H9 (cell line): ENCODE results near the gene KCNJ10. TPM values are rescaled to one million over a fixed set of nuclear protein-coding genes. Genes with fewer than 3 reads are reported as not detected.

Experiments
- DNase-seq: peaks from one replicate; pipeline ENCODE4 v3.0.0-alpha.2; 2017
- H2AFZ ChIP-seq: one replicate; pipeline ENCODE4 v1.6.1; 2013; ENCODE audit warnings: mild to moderate bottlenecking, low read length, control low read depth, moderate library complexity
- H2AK5ac ChIP-seq: 2 replicates; pipeline ENCODE4 v1.6.1; 2013; ENCODE audit warnings: low read length, control low read depth, mixed read lengths; ENCODE audit not compliant: insufficient read length
- H2BK120ac ChIP-seq: one replicate; pipeline ENCODE4 v1.6.1; 2013; ENCODE audit warnings: low read depth, mild to moderate bottlenecking, low read length, control low read depth, inconsistent platforms; ENCODE audit not compliant: poor library complexity, severe bottlenecking
- H2BK12ac ChIP-seq: 2 replicates; pipeline ENCODE4 v1.6.1; 2013; ENCODE audit warnings: low read length, control low read depth, mixed read lengths, low read depth; ENCODE audit not compliant: insufficient read length
- H2BK15ac ChIP-seq: 2 replicates; pipeline ENCODE4 v1.6.1; 2013; ENCODE audit warnings: low read depth, low read length, control low read depth
- H2BK20ac ChIP-seq: one replicate; pipeline ENCODE4 v1.6.1; 2013; ENCODE audit warnings: low read depth, mild to moderate bottlenecking, low read length, control low read depth, inconsistent platforms; ENCODE audit not compliant: poor library complexity, severe bottlenecking
- H2BK5ac ChIP-seq: 2 replicates; pipeline ENCODE4 v1.6.1; 2013; ENCODE audit warnings: low read length, control low read depth, mixed read lengths; ENCODE audit not compliant: insufficient read length
- H3K14ac ChIP-seq: 2 replicates; pipeline ENCODE4 v1.6.1; 2013; ENCODE audit warnings: low read length, control low read depth; ENCODE audit not compliant: insufficient read depth
- H3K18ac ChIP-seq: 2 replicates; pipeline ENCODE4 v1.6.1; 2013; ENCODE audit warnings: low read depth, mild to moderate bottlenecking, mixed read lengths, low read length, control low read depth; ENCODE audit not compliant: insufficient read length
- H3K23ac ChIP-seq: 2 replicates; pipeline ENCODE4 v1.6.1; 2013; ENCODE audit warnings: low read length, control low read depth, mixed read lengths, low read depth; ENCODE audit not compliant: insufficient read length
- H3K23me2 ChIP-seq: 2 replicates; pipeline ENCODE4 v1.6.1; 2013; ENCODE audit warnings: low read depth, mild to moderate bottlenecking, mixed read lengths, low read length, control low read depth; ENCODE audit not compliant: insufficient read length, poor library complexity, severe bottlenecking
- H3K27ac ChIP-seq: 2 replicates; pipeline ENCODE4 v1.5.1; 2013; ENCODE audit warnings: low read length, control low read depth, mixed read lengths, low read depth; ENCODE audit not compliant: insufficient read length
- H3K27me3 ChIP-seq: 2 replicates; pipeline ENCODE4 v1.6.1; 2013; ENCODE audit warnings: low read length, control low read depth, inconsistent platforms; ENCODE audit not compliant: insufficient read depth
- H3K4ac ChIP-seq: 2 replicates; pipeline ENCODE4 v1.6.1; 2013; ENCODE audit warnings: low read depth, mild to moderate bottlenecking, control low read depth, inconsistent platforms, low read length, moderate library complexity
- H3K4me1 ChIP-seq: 2 replicates; pipeline ENCODE4 v1.6.1; 2013; ENCODE audit warnings: low read length, control low read depth, inconsistent platforms; ENCODE audit not compliant: insufficient read depth
- H3K4me2 ChIP-seq: 2 replicates; pipeline ENCODE4 v1.6.1; 2013; ENCODE audit warnings: low read length, control low read depth, mixed read lengths; ENCODE audit not compliant: insufficient read length, insufficient read depth
- H3K56ac ChIP-seq: 2 replicates; pipeline ENCODE4 v1.6.1; 2013; ENCODE audit warnings: low read depth, mild to moderate bottlenecking, mixed read lengths, low read length, control low read depth; ENCODE audit not compliant: insufficient read length
- H3K79me1 ChIP-seq: 2 replicates; pipeline ENCODE4 v1.6.1; 2013; ENCODE audit warnings: low read depth, mild to moderate bottlenecking, moderate library complexity, low read length, control low read depth, inconsistent platforms; ENCODE audit not compliant: insufficient read depth, poor library complexity, severe bottlenecking
- H3K79me2 ChIP-seq: 2 replicates; pipeline ENCODE4 v1.6.1; 2013; ENCODE audit warnings: low read length, control low read depth, inconsistent platforms; ENCODE audit not compliant: insufficient read depth
- H3K9ac ChIP-seq: 2 replicates; pipeline ENCODE4 v1.6.1; 2013; ENCODE audit warnings: low read length, control low read depth, mixed read lengths; ENCODE audit not compliant: insufficient read length; ENCODE audit errors: extremely low read depth
- H3K9me3 ChIP-seq: one replicate; pipeline ENCODE4 v1.6.1; 2013; ENCODE audit warnings: low read depth, low read length, inconsistent platforms; ENCODE audit not compliant: control insufficient read depth
- H3T11ph ChIP-seq: one replicate; pipeline ENCODE4 v1.6.1; 2013; ENCODE audit warnings: mild to moderate bottlenecking, low read length, control low read depth, inconsistent platforms
- H4K20me1 ChIP-seq: one replicate; pipeline ENCODE4 v1.6.1; 2013; ENCODE audit not compliant: control insufficient read depth, insufficient read length, insufficient read depth
- H4K5ac ChIP-seq: 2 replicates; pipeline ENCODE4 v1.6.1; 2013; ENCODE audit warnings: low read depth, mild to moderate bottlenecking, mixed read lengths, low read length, control low read depth; ENCODE audit not compliant: insufficient read length
- H4K8ac ChIP-seq: replicated peaks from 2 replicates; pipeline ENCODE4 v1.6.1; 2013; ENCODE audit warnings: low read length, control low read depth, mixed read lengths, low read depth; ENCODE audit not compliant: insufficient read length
- H4K91ac ChIP-seq: 2 replicates; pipeline ENCODE4 v1.6.1; 2013; ENCODE audit warnings: low read depth, mild to moderate bottlenecking, moderate library complexity, mixed read lengths, low read length, control low read depth; ENCODE audit not compliant: insufficient read length
- H3K27ac Mint-ChIP-seq, 3 experiments: 2 replicates in 2 of 3; 3 replicates in 1 of 3; pipeline ENCODE4 v1.8.0; 2020 to 2021; ENCODE audit warnings: mixed read lengths in 3 of 3, mild to moderate bottlenecking in 1 of 3, moderate library complexity in 1 of 3
- H3K27me3 Mint-ChIP-seq: 2 replicates; pipeline ENCODE4 v1.8.0; 2021; ENCODE audit warnings: low read depth, mild to moderate bottlenecking, moderate library complexity, mixed read lengths
- H3K36me3 Mint-ChIP-seq, 3 experiments: 2 replicates in 2 of 3; 3 replicates in 1 of 3; pipeline ENCODE4 v1.8.0; 2020 to 2021; ENCODE audit warnings: low read depth in 3 of 3, mixed read lengths in 3 of 3; ENCODE audit not compliant: insufficient read depth in 1 of 3
- H3K4me1 Mint-ChIP-seq, 2 experiments: 2 replicates each; pipeline ENCODE4 v1.8.0; 2020; ENCODE audit warnings: mixed read lengths in 2 of 2
- H3K4me3 Mint-ChIP-seq, 2 experiments: 2 replicates in 1 of 2; 3 replicates in 1 of 2; pipeline ENCODE4 v1.8.0; 2020 to 2021; ENCODE audit warnings: mild to moderate bottlenecking in 2 of 2, mixed read lengths in 2 of 2, moderate library complexity in 1 of 2
- H3K9me3 Mint-ChIP-seq, 2 experiments: 2 replicates in 1 of 2; 3 replicates in 1 of 2; pipeline ENCODE4 v1.8.0; 2020; ENCODE audit warnings: mild to moderate bottlenecking in 2 of 2, mixed read lengths in 2 of 2, moderate library complexity in 1 of 2
- CTCF ChIP-seq: fragments of 200-600 bp; sonication (generic); conservative IDR thresholded peaks from 3 replicates; pipeline ENCODE4 v1.8.0; 2021; ENCODE audit warnings: antibody characterized with exemption, mild to moderate bottlenecking
- WGBS: extraction: QIAGEN DNeasy Blood & Tissue Kit; methylation state at CpG from one replicate; pipeline ENCODE4 v1.1.7; 2013; ENCODE audit warnings: missing lambda C conversion rate, low lambda C conversion rate, mixed read lengths; ENCODE audit not compliant: insufficient read length; ENCODE audit errors: extremely low coverage; 5-methylcytosine and 5-hydroxymethylcytosine counted together
- total RNA-seq: library from RNA; stranded (reverse); gene quantifications from 2 replicates; pipeline ENCODE4 v1.2.1, GENCODE V29; 2021

KCNJ10 gene
- total RNA-seq, 1 experiment from 2014 or later: 0.44 TPM

GRCh38 chr1:160114085-160114484, 44.1 kb upstream of the KCNJ10 start:
- H2AK5ac ChIP-seq: no peak overlapping the region
- H3K4me1 ChIP-seq: peaks cover 18% of the 10 kb centered on the region; the same call in 1 of the 2 replicates
- peaks cover 2% of the 10 kb centered on the region for H3K27me3 Mint-ChIP-seq
- H3K27ac ChIP-seq: no peak overlapping the region
- H4K8ac ChIP-seq: no peak overlapping the region
- no peaks in the 10 kb centered on the region for H3K79me2 ChIP-seq
- H2BK20ac ChIP-seq: no peak overlapping the region
- H3K18ac ChIP-seq: no peak overlapping the region
- peaks cover 79 to 85% of the 10 kb centered on the region in 2 experiments for H3K4me1 Mint-ChIP-seq
- H3K9me3 ChIP-seq: no peaks in the 10 kb centered on the region
- no peaks in the 10 kb centered on the region for H3K79me1 ChIP-seq
- no peak overlapping the region for H2BK120ac ChIP-seq
- H2BK5ac ChIP-seq: no peak overlapping the region
- H4K5ac ChIP-seq: no peak overlapping the region
- H3K36me3 Mint-ChIP-seq: peaks cover 0 to 7% (median 0%) of the 10 kb centered on the region in 3 experiments; a peak in 2 of 7 replicates
- no peaks in the 10 kb centered on the region for H3K23me2 ChIP-seq
- no peak overlapping the region for H4K91ac ChIP-seq
- H3K4me2 ChIP-seq: no peak overlapping the region
- no peak overlapping the region for H3K4ac ChIP-seq
- TF ChIP-seq CTCF: no peak
- H3K4me3 Mint-ChIP-seq: no peak overlapping the region
- no peak overlapping the region for H2BK12ac ChIP-seq
- WGBS: no CpG with 5 or more reads among the region's 4 CpGs
- no peak overlapping the region for H3K56ac ChIP-seq
- H3K23ac ChIP-seq: no peak overlapping the region
- no peaks in the 10 kb centered on the region for H3K9me3 Mint-ChIP-seq
- H3T11ph ChIP-seq: no peak overlapping the region
- peak overlapping the region; percentile 4 to 59 (median 57); a peak in 3 of 7 replicates for H3K27ac Mint-ChIP-seq
- H4K20me1 ChIP-seq: no peaks in the 10 kb centered on the region
- H3K27me3 ChIP-seq: no peaks in the 10 kb centered on the region
- H2BK15ac ChIP-seq: no peak overlapping the region
- H2AFZ ChIP-seq: no peak overlapping the region
- no peak for DNase-seq
- no peak overlapping the region for H3K9ac ChIP-seq
- no peak overlapping the region for H3K14ac ChIP-seq
